GM12891 (cell line): Measurements from ENCODE around the gene TGFBRAP1.

Source experiments
- PAX5 ChIP-seq: IDR thresholded peaks from 2 replicates; pipeline ENCODE4 v1.6.1; 2011; ENCODE audit warnings: low read length, moderate library complexity, mild to moderate bottlenecking; ENCODE audit not compliant: insufficient read depth, severe bottlenecking
- POLR2A ChIP-seq: IDR thresholded peaks from 2 replicates; pipeline ENCODE4 v1.6.1; 2011; ENCODE audit warnings: low read depth, low read length, control low read depth
- POLR2AphosphoS5 ChIP-seq: IDR thresholded peaks from 2 replicates; pipeline ENCODE4 v1.6.1; 2011; ENCODE audit warnings: low read depth, low read length, control low read depth
- POU2F2 ChIP-seq: IDR thresholded peaks from 2 replicates; pipeline ENCODE4 v1.6.1; 2011; ENCODE audit warnings: low read depth, mild to moderate bottlenecking, control low read depth, low read length, moderate library complexity
- TAF1 ChIP-seq: IDR thresholded peaks from 2 replicates; pipeline ENCODE4 v1.6.1; 2011; ENCODE audit warnings: low read depth, low read length, control low read depth

- TF ChIP-seq POLR2AphosphoS5 (no peak), POLR2A (no peak), TAF1 (no peak), PAX5 (no peak), POU2F2 (no peak)
Measured at GRCh38 chr2:105313877-105314276, 15.7 kb downstream of the TGFBRAP1 start.
